ENCODE measurements around the gene PLXNB3. TPM values are rescaled to one million over a fixed set of nuclear protein-coding genes. Genes with fewer than 3 reads are reported as not detected.

PLXNB3 gene
- total RNA-seq, 2 experiments from 2014 or later = 0.23 to 0.35 TPM

GRCh38 chrX:153766871-153767673, 3.0 kb downstream of the PLXNB3 start:
- CTCF ChIA-PET = interaction anchor here (1.0 to 1.8 kb wide), 2 partner anchors 181 to 185 kb away, joined by 4 read pairs; no protein-coding TSS in a partner anchor
- Mint-ChIP-seq H3K27ac (no peak overlapping the region), H3K4me3 (no peak overlapping the region)

DNA sequence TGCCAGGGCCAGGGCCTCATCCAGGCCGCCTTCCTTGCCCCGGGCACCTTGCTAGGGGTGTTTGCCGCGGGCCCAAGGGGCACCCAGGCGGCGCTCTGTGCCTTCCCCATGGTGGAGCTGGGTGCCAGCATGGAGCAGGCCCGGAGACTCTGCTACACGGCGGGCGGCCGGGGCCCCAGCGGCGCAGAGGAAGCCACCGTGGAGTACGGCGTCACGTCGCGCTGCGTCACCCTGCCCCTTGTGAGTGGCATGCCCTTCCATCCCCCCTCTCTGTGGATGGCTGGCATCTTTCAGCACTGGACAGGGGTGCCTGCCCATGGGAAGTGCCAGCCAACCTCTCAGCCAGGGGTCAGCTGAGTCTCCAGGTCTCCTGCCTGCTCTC, 3.6 kb downstream of the PLXNB3 start:
- POLR2A ChIA-PET = no interaction called here
- no peak overlapping the region for H3K4me3 Mint-ChIP-seq
- no peaks in the 10 kb centered on the region for H3K36me3 Mint-ChIP-seq (ENCODE audit: low read depth)
- no peaks in the 10 kb centered on the region for H3K9me3 Mint-ChIP-seq
- CTCF ChIA-PET = interaction anchor here (1.8 kb wide), 1 partner anchor 185 kb away, joined by 4 read pairs; no protein-coding TSS in a partner anchor
- no peak for DNase-seq
- H3K27ac Mint-ChIP-seq = no peak overlapping the region
- H3K27me3 Mint-ChIP-seq = no peaks in the 10 kb centered on the region
- peaks cover 8% of the 10 kb centered on the region for H3K4me1 Mint-ChIP-seq

More at GRCh38 chrX:153766871-153767673, 3.0 kb downstream of the PLXNB3 start:
- H3K4me1 Mint-ChIP-seq = peaks cover 8% of the 10 kb centered on the region
- H3K36me3 Mint-ChIP-seq (ENCODE audit: low read depth) = no peaks in the 10 kb centered on the region
- H3K9me3 Mint-ChIP-seq = no peaks in the 10 kb centered on the region
- no peaks in the 10 kb centered on the region for H3K27me3 Mint-ChIP-seq
- POLR2A ChIA-PET = no interaction called here
- no peak for DNase-seq

GRCh38 chrX:153768311-153769157, 4.5 kb downstream of the PLXNB3 start:
- no peak overlapping the region for H3K27ac Mint-ChIP-seq
- H3K4me1 Mint-ChIP-seq = peaks cover 8% of the 10 kb centered on the region
- no peaks in the 10 kb centered on the region for H3K36me3 Mint-ChIP-seq (ENCODE audit: low read depth)
- H3K27me3 Mint-ChIP-seq = no peaks in the 10 kb centered on the region
- CTCF ChIA-PET = interaction anchor here (1.8 kb wide), 1 partner anchor 184 kb away, joined by 4 read pairs; no protein-coding TSS in a partner anchor
- POLR2A ChIA-PET = no interaction called here
- no peak overlapping the region for H3K4me3 Mint-ChIP-seq
- H3K9me3 Mint-ChIP-seq = no peaks in the 10 kb centered on the region
- no peak for DNase-seq

DNA sequence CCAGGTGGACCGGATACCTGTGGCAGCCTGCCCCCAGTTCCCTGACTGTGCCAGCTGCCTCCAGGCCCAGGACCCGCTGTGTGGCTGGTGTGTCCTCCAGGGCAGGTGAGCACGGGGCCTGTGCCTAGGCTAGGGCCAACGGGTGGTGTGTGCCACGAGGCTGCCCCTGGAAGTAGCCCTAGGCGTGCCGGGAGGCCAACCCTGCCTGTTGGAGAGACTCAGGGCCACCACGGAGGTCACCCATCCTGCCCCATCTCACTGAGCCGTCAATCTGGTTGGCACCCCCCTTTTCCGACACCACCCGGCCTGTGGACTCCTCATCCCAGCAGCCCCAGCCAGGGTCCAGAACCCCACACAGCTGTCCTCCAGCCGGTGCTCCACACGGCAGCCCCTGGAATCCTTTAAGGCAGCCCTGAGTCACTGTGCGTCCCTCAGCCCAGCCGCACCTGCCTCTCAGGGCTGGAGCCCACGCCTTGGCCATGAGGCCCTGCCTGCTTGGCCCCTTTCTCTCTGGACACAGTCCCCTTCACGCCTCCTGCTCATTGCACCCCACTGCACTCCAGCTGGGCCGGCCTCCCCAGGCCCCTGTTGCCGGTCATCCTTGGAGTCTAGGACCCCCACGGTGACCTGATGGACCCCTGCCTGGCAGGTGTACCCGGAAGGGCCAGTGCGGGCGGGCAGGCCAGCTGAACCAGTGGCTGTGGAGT, 5.3 kb downstream of the PLXNB3 start:
- H3K27ac Mint-ChIP-seq = no peak overlapping the region
- no peak for DNase-seq
- no peaks in the 10 kb centered on the region for H3K9me3 Mint-ChIP-seq
- no peak overlapping the region for H3K4me3 Mint-ChIP-seq
- peaks cover 4% of the 10 kb centered on the region for H3K4me1 Mint-ChIP-seq
- H3K27me3 Mint-ChIP-seq = no peaks in the 10 kb centered on the region
- no peaks in the 10 kb centered on the region for H3K36me3 Mint-ChIP-seq (ENCODE audit: low read depth)
- POLR2A ChIA-PET = no interaction called here
- CTCF ChIA-PET = no interaction called here

GRCh38 chrX:153769865-153770600, 6.0 kb downstream of the PLXNB3 start:
- H3K9me3 Mint-ChIP-seq = no peaks in the 10 kb centered on the region
- H3K4me1 Mint-ChIP-seq = peaks cover 4% of the 10 kb centered on the region
- no peak for DNase-seq
- H3K36me3 Mint-ChIP-seq (ENCODE audit: low read depth) = no peaks in the 10 kb centered on the region
- H3K27ac Mint-ChIP-seq = no peak overlapping the region
- ChIA-PET POLR2A (no interaction called here), CTCF (no interaction called here)
- H3K27me3 Mint-ChIP-seq = no peaks in the 10 kb centered on the region
- no peak overlapping the region for H3K4me3 Mint-ChIP-seq

GRCh38 chrX:153770601-153771414, 6.8 kb downstream of the PLXNB3 start:
- no peak overlapping the region for H3K4me3 Mint-ChIP-seq
- no peaks in the 10 kb centered on the region for H3K9me3 Mint-ChIP-seq
- CTCF ChIA-PET = no interaction called here
- no peaks in the 10 kb centered on the region for H3K27me3 Mint-ChIP-seq
- no peak for DNase-seq
- no peak overlapping the region for H3K27ac Mint-ChIP-seq
- POLR2A ChIA-PET = no interaction called here
- H3K36me3 Mint-ChIP-seq (ENCODE audit: low read depth) = no peaks in the 10 kb centered on the region
- peaks cover 4% of the 10 kb centered on the region for H3K4me1 Mint-ChIP-seq

DNA sequence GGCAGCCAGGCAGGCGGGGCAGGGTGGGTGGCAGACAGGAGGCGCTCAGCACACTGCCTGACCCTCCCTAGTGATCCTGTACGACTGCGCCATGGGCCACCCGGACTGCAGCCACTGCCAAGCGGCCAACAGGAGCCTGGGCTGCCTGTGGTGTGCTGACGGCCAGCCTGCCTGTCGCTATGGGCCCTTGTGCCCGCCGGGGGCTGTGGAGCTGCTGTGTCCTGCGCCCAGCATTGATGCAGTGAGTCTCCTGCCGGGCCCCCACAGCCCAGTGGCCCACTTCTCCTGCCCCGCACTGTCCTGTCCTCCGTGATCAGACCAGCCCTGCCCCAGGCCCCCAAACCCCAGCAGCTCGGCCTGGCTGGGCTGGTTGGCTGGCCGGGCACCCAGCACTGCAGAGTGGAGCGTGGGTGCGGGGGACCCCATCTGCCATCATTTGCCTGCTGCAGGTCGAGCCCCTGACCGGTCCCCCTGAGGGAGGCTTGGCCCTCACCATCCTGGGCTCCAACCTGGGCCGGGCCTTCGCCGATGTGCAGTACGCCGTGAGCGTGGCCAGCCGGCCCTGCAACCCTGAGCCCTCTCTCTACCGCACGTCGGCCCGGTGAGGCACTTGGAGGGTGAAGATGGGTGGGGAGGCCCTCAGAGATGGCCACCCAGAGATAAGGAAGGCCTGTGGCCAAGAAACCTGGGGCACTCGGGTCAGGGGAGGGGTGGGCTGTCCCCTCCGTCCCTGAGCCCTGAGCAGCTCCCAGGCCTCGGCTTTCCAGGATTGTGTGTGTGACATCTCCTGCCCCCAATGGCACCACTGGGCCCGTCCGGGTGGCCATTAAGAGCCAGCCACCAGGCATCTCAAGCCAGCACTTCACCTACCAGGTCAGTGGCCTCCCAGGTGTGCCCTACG, 7.6 kb downstream of the PLXNB3 start:
- H3K9me3 Mint-ChIP-seq = no peaks in the 10 kb centered on the region
- POLR2A ChIA-PET = no interaction called here
- H3K36me3 Mint-ChIP-seq (ENCODE audit: low read depth) = no peaks in the 10 kb centered on the region
- DNase-seq = no peak
- H3K27ac Mint-ChIP-seq = no peak overlapping the region
- CTCF ChIA-PET = interaction anchor here (1.4 to 1.5 kb wide), 2 partner anchors 175 to 177 kb away, joined by 3 to 4 read pairs; no protein-coding TSS in a partner anchor
- H3K4me3 Mint-ChIP-seq = no peak overlapping the region
- H3K27me3 Mint-ChIP-seq = no peaks in the 10 kb centered on the region
- H3K4me1 Mint-ChIP-seq = peaks cover 2% of the 10 kb centered on the region

DNA sequence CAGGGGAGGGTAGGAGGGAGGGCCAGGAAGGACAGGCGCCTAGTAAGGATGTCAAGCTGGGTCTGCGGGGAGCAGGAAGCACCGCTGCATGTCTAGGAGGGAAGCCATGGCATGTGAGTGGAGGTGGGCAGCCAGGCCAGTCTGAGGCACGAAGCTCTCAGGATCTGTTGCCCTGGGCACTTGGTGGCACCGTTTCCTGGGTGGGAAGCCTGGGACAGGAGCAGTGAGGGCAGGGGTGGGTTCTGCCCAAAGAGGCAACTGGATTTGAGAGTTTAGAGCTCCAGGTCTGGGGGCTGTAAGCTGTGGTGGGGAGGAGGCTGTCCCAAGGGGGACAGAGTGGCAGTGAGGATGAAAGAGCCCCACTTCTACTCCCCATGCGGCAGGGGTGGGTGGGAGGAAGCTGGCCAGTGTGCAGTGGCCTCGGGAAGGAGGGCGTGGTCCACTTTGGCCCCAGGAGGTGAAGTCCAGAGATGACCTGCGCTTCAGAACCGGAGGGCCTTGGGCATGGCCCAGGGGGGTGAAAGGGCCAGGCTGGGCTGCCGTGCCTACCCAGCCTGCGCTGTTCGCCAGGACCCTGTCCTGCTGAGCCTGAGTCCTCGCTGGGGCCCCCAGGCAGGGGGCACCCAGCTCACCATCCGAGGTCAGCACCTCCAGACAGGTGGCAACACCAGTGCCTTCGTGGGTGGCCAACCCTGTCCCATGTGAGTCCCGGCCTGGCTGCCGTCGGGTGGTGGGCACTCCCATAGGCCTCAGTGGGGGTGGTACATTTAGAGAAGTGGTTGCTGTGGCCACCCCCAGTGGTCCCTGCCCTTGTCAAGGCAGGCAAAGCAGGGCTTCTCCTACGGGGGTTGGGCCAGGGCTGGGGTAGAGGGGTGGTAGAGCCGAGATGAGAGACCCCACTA, 8.5 kb downstream of the PLXNB3 start:
- H3K27ac Mint-ChIP-seq = no peak overlapping the region

GRCh38 chrX:153773218-153773611, 9.2 kb downstream of the PLXNB3 start:
- Mint-ChIP-seq H3K27ac (no peak overlapping the region), H3K9me3 (no peaks in the 10 kb centered on the region), H3K27me3 (no peaks in the 10 kb centered on the region), H3K4me3 (no peak overlapping the region), H3K36me3 (ENCODE audit: low read depth) (no peaks in the 10 kb centered on the region), H3K4me1 (no peaks in the 10 kb centered on the region)
- no peak for DNase-seq
- ChIA-PET CTCF (interaction anchor here (1.5 kb wide), 1 partner anchor 175 kb away, joined by 3 read pairs; no protein-coding TSS in a partner anchor), POLR2A (no interaction called here)

More for the DNA sequence above, 8.5 kb downstream of the PLXNB3 start:
- ChIA-PET POLR2A (no interaction called here), CTCF (interaction anchor here (1.4 to 1.5 kb wide), 2 partner anchors 175 to 176 kb away, joined by 3 to 4 read pairs; no protein-coding TSS in a partner anchor)
- no peak for DNase-seq
- no peaks in the 10 kb centered on the region for H3K4me1 Mint-ChIP-seq
- H3K36me3 Mint-ChIP-seq (ENCODE audit: low read depth) = no peaks in the 10 kb centered on the region
- no peaks in the 10 kb centered on the region for H3K9me3 Mint-ChIP-seq
- no peaks in the 10 kb centered on the region for H3K27me3 Mint-ChIP-seq
- H3K4me3 Mint-ChIP-seq = no peak overlapping the region

GRCh38 chrX:153773741-153774575, 9.9 kb downstream of the PLXNB3 start:
- Mint-ChIP-seq H3K27ac (no peak overlapping the region), H3K4me3 (no peak overlapping the region), H3K36me3 (ENCODE audit: low read depth) (no peaks in the 10 kb centered on the region), H3K4me1 (no peaks in the 10 kb centered on the region), H3K27me3 (no peaks in the 10 kb centered on the region), H3K9me3 (no peaks in the 10 kb centered on the region)
- CTCF ChIA-PET = interaction anchor here (1.3 kb wide), 1 partner anchor 11 kb away, joined by 3 read pairs; no protein-coding TSS in a partner anchor
- POLR2A ChIA-PET = no interaction called here
- no peak for DNase-seq

Data from activated CD4-positive, alpha-beta T cell treated with anti-CD3 and anti-CD28 coated beads, Interleukin-2, amount 10 ng/mL, durations not matched to agents 7 days and 5 days (primary cell).